Prostate gland (tissue), 2 donors: ENCODE data around the gene NOTCH1.

Experiments used
- POLR2A ChIP-seq: fragments of 450-650 bp; IDR thresholded peaks from one replicate; pipeline ENCODE4 v1.6.1; 2016; ENCODE audit warnings: antibody characterized with exemption, mild to moderate bottlenecking
- TF ChIP-seq, protein P1 (sequence below), 4 experiments: fragments of 200-600 bp in 2 of 4; fragments of 450-650 bp in 2 of 4; sonication (generic) in 2 of 4; IDR thresholded peaks; 1 replicate in 3 of 4; 2 replicates in 1 of 4; pipeline ENCODE4 v1.5.1; 2016 to 2019; ENCODE audit warnings: antibody characterized with exemption in 4 of 4, mild to moderate bottlenecking in 2 of 4, moderate library complexity in 2 of 4

DNA sequence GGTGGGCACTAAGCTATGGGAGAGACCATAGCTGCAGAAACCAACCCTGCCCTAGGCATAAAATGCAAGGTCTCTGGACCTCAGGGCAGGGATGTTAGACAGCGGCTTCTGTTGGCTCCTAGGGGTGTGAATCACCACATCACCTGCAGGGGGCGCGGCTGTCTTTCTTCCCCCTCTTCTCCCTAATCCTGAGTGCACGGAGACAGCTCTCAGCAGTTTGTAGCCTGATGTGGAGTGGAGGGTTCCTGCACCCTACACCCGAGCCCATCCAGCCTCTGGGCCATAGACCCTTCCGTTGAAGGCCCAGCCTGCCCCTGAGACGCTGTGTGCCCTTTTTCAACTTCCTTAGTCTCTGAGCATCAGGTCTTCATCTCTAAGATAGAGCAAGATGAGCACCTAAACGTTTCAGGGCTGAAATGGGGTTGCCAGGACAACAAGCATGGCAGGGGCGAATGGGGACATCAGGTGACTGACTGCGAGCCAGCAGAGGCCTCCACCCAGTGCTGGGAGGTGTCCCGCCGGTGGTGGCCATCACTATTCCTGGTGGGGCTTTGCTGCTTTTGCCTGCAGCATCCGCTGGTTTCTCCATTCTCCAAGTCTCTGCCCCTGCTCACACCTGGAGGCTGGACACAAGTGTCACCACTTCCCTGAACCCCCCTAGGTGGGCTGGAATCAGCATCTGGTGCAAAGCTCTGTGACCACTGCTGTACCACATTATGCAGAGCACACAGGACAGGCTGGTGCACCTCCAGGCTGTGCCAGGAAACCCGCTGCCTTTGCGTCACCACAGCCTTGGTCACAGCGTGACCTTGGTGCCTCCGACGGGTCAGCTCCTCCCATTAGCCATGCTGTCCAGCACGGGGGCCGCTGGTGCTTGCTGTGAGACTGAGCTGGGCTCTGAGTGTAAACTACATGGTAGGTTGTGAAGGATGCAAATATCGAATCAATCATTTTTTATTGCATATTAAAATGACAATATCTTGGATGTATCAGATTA is 60.5 kb downstream of the NOTCH1 start:
- TF ChIP-seq, protein P1, sequence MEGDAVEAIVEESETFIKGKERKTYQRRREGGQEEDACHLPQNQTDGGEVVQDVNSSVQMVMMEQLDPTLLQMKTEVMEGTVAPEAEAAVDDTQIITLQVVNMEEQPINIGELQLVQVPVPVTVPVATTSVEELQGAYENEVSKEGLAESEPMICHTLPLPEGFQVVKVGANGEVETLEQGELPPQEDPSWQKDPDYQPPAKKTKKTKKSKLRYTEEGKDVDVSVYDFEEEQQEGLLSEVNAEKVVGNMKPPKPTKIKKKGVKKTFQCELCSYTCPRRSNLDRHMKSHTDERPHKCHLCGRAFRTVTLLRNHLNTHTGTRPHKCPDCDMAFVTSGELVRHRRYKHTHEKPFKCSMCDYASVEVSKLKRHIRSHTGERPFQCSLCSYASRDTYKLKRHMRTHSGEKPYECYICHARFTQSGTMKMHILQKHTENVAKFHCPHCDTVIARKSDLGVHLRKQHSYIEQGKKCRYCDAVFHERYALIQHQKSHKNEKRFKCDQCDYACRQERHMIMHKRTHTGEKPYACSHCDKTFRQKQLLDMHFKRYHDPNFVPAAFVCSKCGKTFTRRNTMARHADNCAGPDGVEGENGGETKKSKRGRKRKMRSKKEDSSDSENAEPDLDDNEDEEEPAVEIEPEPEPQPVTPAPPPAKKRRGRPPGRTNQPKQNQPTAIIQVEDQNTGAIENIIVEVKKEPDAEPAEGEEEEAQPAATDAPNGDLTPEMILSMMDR (IDR thresholded peaks at IDR 0.05), result peak; percentile 84 to 94 (median 90)
- TF ChIP-seq POLR2A, result no peak
